Karpas-422 (cell line): ENCODE data around the gene ERP27. TPM values are rescaled to one million over a fixed set of nuclear protein-coding genes. Genes with fewer than 3 reads are reported as not detected.

Source experiments
- DNase-seq: peaks from one replicate; pipeline ENCODE4 v3.0.0-alpha.2; 2015
- H2AFZ ChIP-seq: fragments of 200-600 bp; sonication (generic); 2 replicates; pipeline ENCODE4 v1.6.1; 2014; ENCODE audit warnings: antibody characterized with exemption, low read length, mixed read lengths
- H3K27ac ChIP-seq: fragments of 200-600 bp; sonication (generic); 2 replicates; pipeline ENCODE4 v1.5.1; 2014; ENCODE audit warnings: mild to moderate bottlenecking, low read length, moderate library complexity
- H3K27me3 ChIP-seq: fragments of 200-600 bp; sonication (generic); 2 replicates; pipeline ENCODE4 v1.6.1; 2014; ENCODE audit warnings: low read length, mixed read lengths
- H3K36me3 ChIP-seq: fragments of 200-600 bp; sonication (generic); 2 replicates; pipeline ENCODE4 v1.6.1; 2014; ENCODE audit warnings: low read length, mixed read lengths; ENCODE audit not compliant: insufficient read depth
- H3K4me1 ChIP-seq: fragments of 200-600 bp; sonication (generic); 2 replicates; pipeline ENCODE4 v1.6.1; 2014; ENCODE audit warnings: mild to moderate bottlenecking, low read length, mixed read lengths
- H3K4me2 ChIP-seq: fragments of 200-600 bp; sonication (generic); 2 replicates; pipeline ENCODE4 v1.6.1; 2014; ENCODE audit warnings: low read length, low read depth, mild to moderate bottlenecking; ENCODE audit not compliant: poor library complexity, severe bottlenecking
- H3K4me3 ChIP-seq: fragments of 200-600 bp; sonication (generic); 2 replicates; pipeline ENCODE4 v1.5.1; 2014; ENCODE audit warnings: mild to moderate bottlenecking, antibody characterized with exemption, low read length, mixed read lengths
- H3K79me2 ChIP-seq: fragments of 200-600 bp; sonication (generic); 2 replicates; pipeline ENCODE4 v1.6.1; 2014; ENCODE audit warnings: mild to moderate bottlenecking, low read length, mixed read lengths
- H3K9ac ChIP-seq: fragments of 200-600 bp; sonication (generic); 2 replicates; pipeline ENCODE4 v1.6.0; 2014; ENCODE audit warnings: low read length
- H3K9me2 ChIP-seq: fragments of 200-600 bp; sonication (generic), shearing (Covaris generic); replicated peaks from 2 replicates; pipeline ENCODE4 v1.6.0; 2014; ENCODE audit warnings: mild to moderate bottlenecking, low read length, moderate library complexity; ENCODE audit not compliant: insufficient read depth
- H3K9me3 ChIP-seq: fragments of 300-700, 200-600 bp; sonication (generic); 2 replicates; pipeline ENCODE4 v1.6.1; 2014; ENCODE audit warnings: low read length, mixed read lengths
- H4K20me1 ChIP-seq: fragments of 200-600 bp; sonication (generic); 2 replicates; pipeline ENCODE4 v1.6.1; 2014; ENCODE audit warnings: mild to moderate bottlenecking, antibody characterized with exemption, low read length, low read depth; ENCODE audit not compliant: insufficient read depth
- total RNA-seq: library from RNA; depleted of rRNA; stranded (reverse); fragments of >200 nt; shearing (Covaris generic); gene quantifications from 2 replicates; pipeline ENCODE4 v1.2.3, GENCODE V29; 2014; ENCODE audit warnings: low replicate concordance

The ERP27 gene
- total RNA-seq, 1 experiment from 2014 or later = 0.60 TPM

DNA sequence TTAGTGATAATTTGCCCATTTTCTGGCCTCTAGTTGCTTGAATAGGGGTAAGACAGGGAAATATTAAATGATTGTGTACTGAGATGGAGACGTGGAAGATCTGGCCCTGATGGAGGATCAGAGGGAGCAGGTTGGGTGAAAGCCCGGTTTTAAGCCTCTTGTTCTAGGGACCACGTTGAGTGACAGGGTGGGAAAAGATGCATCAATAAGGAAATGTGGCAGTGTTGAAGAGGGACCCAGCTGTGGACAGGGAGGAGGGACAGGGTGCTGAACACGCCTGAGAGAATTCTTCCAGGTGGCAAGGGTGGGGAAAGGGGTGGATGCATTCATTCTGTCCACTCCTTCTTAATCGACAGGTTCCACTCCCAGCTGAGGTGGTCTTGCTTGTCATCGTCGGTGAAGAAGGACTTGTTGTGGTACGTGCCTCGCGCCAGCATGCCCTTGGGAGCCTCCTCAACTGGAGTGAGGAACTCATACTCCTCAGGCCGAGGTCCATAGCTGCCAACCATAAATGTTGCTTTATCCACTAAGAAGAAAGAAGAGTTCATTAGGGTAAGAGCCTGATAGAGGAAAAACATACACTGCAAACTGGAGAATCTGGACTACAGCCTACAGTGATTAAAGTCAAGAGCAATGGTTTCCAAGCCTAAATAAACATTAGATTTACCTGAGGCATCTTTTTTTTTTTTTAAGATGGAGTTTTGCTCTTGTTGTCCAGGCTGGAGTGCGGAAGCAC, 4.0 kb upstream of the ERP27 start:
- DNase-seq = no peak
- H3K79me2 ChIP-seq = peaks cover 2% of the 10 kb centered on the region; the same call in 1 of the 2 replicates
- peaks cover 8% of the 10 kb centered on the region for H3K4me1 ChIP-seq
- H3K9ac ChIP-seq = no peak overlapping the region
- no peak overlapping the region for H3K4me2 ChIP-seq
- H4K20me1 ChIP-seq = no peaks in the 10 kb centered on the region
- peaks cover 50% of the 10 kb centered on the region for H3K36me3 ChIP-seq
- H3K27me3 ChIP-seq = no peaks in the 10 kb centered on the region
- H3K9me2 ChIP-seq = no peaks in the 10 kb centered on the region
- no peaks in the 10 kb centered on the region for H3K9me3 ChIP-seq
- no peak overlapping the region for H3K27ac ChIP-seq
- no peak overlapping the region for H3K4me3 ChIP-seq
- no peak overlapping the region for H2AFZ ChIP-seq

DNA sequence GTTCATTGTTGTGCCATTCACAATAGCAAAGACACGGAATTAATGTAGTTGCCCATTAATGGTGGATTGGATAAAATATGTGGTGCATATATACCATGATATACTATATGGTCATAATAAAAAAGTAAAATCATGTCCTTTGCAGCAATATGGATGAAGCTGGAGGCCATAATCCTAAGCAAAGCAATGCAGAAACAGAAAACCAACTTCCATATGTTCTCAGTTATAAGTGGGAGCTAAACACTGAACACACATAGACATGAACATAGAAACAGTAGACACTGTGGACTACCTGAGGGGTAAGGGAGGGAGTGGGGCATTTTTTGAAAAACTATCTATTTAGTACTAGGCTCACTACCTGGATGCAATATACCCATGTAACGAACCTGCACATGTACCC, 3.0 kb upstream of the ERP27 start:
- H3K79me2 ChIP-seq = no peaks in the 10 kb centered on the region
- H3K4me2 ChIP-seq = no peak overlapping the region
- no peaks in the 10 kb centered on the region for H3K27me3 ChIP-seq
- DNase-seq = no peak
- H2AFZ ChIP-seq = no peak overlapping the region
- H3K4me3 ChIP-seq = no peak overlapping the region
- H3K4me1 ChIP-seq = peaks cover 8% of the 10 kb centered on the region
- H4K20me1 ChIP-seq = no peaks in the 10 kb centered on the region
- H3K9ac ChIP-seq = no peak overlapping the region
- H3K27ac ChIP-seq = no peak overlapping the region
- H3K9me3 ChIP-seq = no peaks in the 10 kb centered on the region
- H3K9me2 ChIP-seq = no peaks in the 10 kb centered on the region
- peaks cover 40% of the 10 kb centered on the region for H3K36me3 ChIP-seq

DNA sequence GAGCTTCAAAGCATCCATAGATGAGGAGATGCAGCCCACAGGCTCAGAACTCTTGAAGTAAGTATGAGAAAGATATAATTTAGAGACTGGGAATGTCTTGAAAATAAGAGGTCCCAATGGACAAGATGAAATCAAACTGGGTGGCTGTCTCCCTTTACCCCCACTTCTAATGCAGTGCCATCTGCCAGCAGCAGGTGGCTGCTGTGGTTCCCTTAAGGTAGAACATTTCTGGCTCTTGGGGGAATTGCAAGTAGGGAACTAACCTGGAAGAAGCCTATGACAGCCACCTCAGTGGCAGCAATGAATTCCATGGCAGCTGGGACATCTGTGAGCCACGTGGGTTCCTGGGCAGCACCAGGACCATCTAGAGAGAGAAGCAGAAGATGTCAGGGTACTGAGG, 648 bp downstream of the ERP27 start:
- H3K27me3 ChIP-seq = no peaks in the 10 kb centered on the region
- no peaks in the 10 kb centered on the region for H3K9me2 ChIP-seq
- no peaks in the 10 kb centered on the region for H3K9me3 ChIP-seq
- no peak overlapping the region for H3K9ac ChIP-seq
- peaks cover 13% of the 10 kb centered on the region for H3K36me3 ChIP-seq
- peaks cover 8% of the 10 kb centered on the region for H3K4me1 ChIP-seq
- H3K79me2 ChIP-seq = no peaks in the 10 kb centered on the region
- H3K27ac ChIP-seq = no peak overlapping the region
- no peaks in the 10 kb centered on the region for H4K20me1 ChIP-seq
- H2AFZ ChIP-seq = no peak overlapping the region
- no peak overlapping the region for H3K4me2 ChIP-seq
- peak; percentile 60 for DNase-seq
- H3K4me3 ChIP-seq = no peak overlapping the region

GRCh38 chr12:14937014-14937413, 1.3 kb downstream of the ERP27 start:
- H3K9ac ChIP-seq = no peak overlapping the region
- H3K27ac ChIP-seq = no peak overlapping the region
- H3K4me1 ChIP-seq = peaks cover 8% of the 10 kb centered on the region
- no peaks in the 10 kb centered on the region for H3K27me3 ChIP-seq
- no peak overlapping the region for H3K4me2 ChIP-seq
- no peaks in the 10 kb centered on the region for H3K9me2 ChIP-seq
- no peaks in the 10 kb centered on the region for H3K9me3 ChIP-seq
- H2AFZ ChIP-seq = no peak overlapping the region
- H3K79me2 ChIP-seq = no peaks in the 10 kb centered on the region
- H3K4me3 ChIP-seq = no peak overlapping the region
- H4K20me1 ChIP-seq = no peaks in the 10 kb centered on the region
- DNase-seq = no peak
- peaks cover 7% of the 10 kb centered on the region for H3K36me3 ChIP-seq

GRCh38 chr12:14936224-14936861, 2.0 kb downstream of the ERP27 start:
- no peak overlapping the region for H3K27ac ChIP-seq
- H3K36me3 ChIP-seq = no peaks in the 10 kb centered on the region
- no peak overlapping the region for H2AFZ ChIP-seq
- no peak overlapping the region for H3K4me2 ChIP-seq
- H3K4me3 ChIP-seq = no peak overlapping the region
- H4K20me1 ChIP-seq = no peaks in the 10 kb centered on the region
- H3K9me2 ChIP-seq = no peaks in the 10 kb centered on the region
- no peak for DNase-seq
- no peak overlapping the region for H3K9ac ChIP-seq
- H3K9me3 ChIP-seq = no peaks in the 10 kb centered on the region
- no peaks in the 10 kb centered on the region for H3K27me3 ChIP-seq
- H3K79me2 ChIP-seq = no peaks in the 10 kb centered on the region
- peaks cover 8% of the 10 kb centered on the region for H3K4me1 ChIP-seq

GRCh38 chr12:14935031-14935430, 3.3 kb downstream of the ERP27 start:
- peaks cover 8% of the 10 kb centered on the region for H3K4me1 ChIP-seq
- no peak overlapping the region for H2AFZ ChIP-seq

GRCh38 chr12:14934511-14934910, 3.8 kb downstream of the ERP27 start:
- H3K4me1 ChIP-seq = peaks cover 6% of the 10 kb centered on the region
- no peaks in the 10 kb centered on the region for H4K20me1 ChIP-seq
- no peak overlapping the region for H3K4me3 ChIP-seq
- H3K36me3 ChIP-seq = no peaks in the 10 kb centered on the region
- no peak overlapping the region for H3K9ac ChIP-seq
- no peaks in the 10 kb centered on the region for H3K9me3 ChIP-seq
- no peak overlapping the region for H3K4me2 ChIP-seq
- H2AFZ ChIP-seq = no peak overlapping the region
- no peaks in the 10 kb centered on the region for H3K9me2 ChIP-seq
- no peaks in the 10 kb centered on the region for H3K27me3 ChIP-seq
- DNase-seq = no peak
- no peak overlapping the region for H3K27ac ChIP-seq
- H3K79me2 ChIP-seq = no peaks in the 10 kb centered on the region

More at GRCh38 chr12:14935031-14935430, 3.3 kb downstream of the ERP27 start:
- no peak for DNase-seq
- Histone ChIP-seq H3K27me3 (no peaks in the 10 kb centered on the region), H3K36me3 (no peaks in the 10 kb centered on the region), H3K9me2 (no peaks in the 10 kb centered on the region), H4K20me1 (no peaks in the 10 kb centered on the region), H3K9me3 (no peaks in the 10 kb centered on the region), H3K27ac (no peak overlapping the region), H3K9ac (no peak overlapping the region), H3K79me2 (no peaks in the 10 kb centered on the region), H3K4me3 (no peak overlapping the region), H3K4me2 (no peak overlapping the region)

DNA sequence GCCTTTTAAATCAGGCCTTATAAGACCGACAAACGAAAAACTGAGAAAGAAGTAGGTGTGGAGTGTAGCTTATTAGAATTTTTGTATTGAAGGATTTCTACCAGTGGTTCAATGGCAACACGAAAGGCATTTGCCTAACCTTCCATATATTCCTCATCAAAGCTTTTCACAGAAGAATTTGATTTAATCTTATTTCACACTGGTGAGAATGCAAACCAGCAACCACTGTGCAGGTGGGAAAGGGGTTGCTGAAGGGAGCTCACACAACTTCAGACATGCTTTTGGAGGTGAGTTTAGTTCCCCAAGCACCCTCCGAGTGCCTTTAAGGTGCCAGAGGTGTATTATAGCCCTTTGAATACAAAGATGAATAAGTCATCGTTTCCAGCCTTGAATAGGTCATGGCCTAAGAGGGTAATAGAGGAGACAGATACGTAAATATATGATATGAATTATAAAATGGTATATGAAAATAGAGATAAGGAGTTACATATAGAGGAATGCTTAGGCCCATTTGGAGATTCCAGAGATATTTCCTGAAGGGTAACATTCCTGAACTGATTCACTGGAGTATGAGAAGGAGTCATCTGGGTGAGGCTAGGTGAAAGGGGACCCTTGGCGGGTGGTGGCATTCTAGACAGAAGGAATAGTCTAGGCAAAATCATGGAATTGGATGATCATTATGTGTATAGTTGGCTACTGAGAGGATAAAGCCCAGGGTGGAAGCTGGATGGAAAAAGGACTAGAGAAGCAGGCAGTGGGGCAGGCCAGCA, 6.4 kb downstream of the ERP27 start:
- H3K36me3 ChIP-seq = no peaks in the 10 kb centered on the region
- H2AFZ ChIP-seq = no peak overlapping the region
- H3K9me3 ChIP-seq = no peaks in the 10 kb centered on the region
- H3K4me3 ChIP-seq = no peak overlapping the region
- no peaks in the 10 kb centered on the region for H3K27me3 ChIP-seq
- no peak overlapping the region for H3K4me2 ChIP-seq
- DNase-seq = no peak
- peaks cover 13% of the 10 kb centered on the region for H3K4me1 ChIP-seq
- H3K79me2 ChIP-seq = no peaks in the 10 kb centered on the region
- no peaks in the 10 kb centered on the region for H4K20me1 ChIP-seq
- no peak overlapping the region for H3K9ac ChIP-seq
- H3K9me2 ChIP-seq = no peaks in the 10 kb centered on the region
- H3K27ac ChIP-seq = no peak overlapping the region
